Activated naive CD8-positive, alpha-beta T cell treated with anti-CD3 and anti-CD28 coated beads for 36 hours (primary cell): ENCODE results near the gene DNAH8. TPM values are rescaled to one million over a fixed set of nuclear protein-coding genes. Genes with fewer than 3 reads are reported as not detected.
"Not testable (repeated sequence)": the region's sequence is repeated elsewhere in the genome, so short reads cannot be mapped to it uniquely, and the experiment has no call there.

Experiments used
- DNase-seq: peaks from one replicate; pipeline ENCODE4 v3.0.0; 2021
- H3K27ac Mint-ChIP-seq: one replicate; pipeline ENCODE4 v1.8.0; 2022; ENCODE audit warnings: mild to moderate bottlenecking, moderate library complexity, mixed read lengths
- H3K27me3 Mint-ChIP-seq: one replicate; pipeline ENCODE4 v1.8.0; 2022; ENCODE audit warnings: mild to moderate bottlenecking, mixed read lengths
- H3K36me3 Mint-ChIP-seq: one replicate; pipeline ENCODE4 v1.8.0; 2021; ENCODE audit warnings: mild to moderate bottlenecking, mixed read lengths
- H3K4me1 Mint-ChIP-seq: one replicate; pipeline ENCODE4 v1.8.0; 2021; ENCODE audit warnings: mixed read lengths
- H3K4me3 Mint-ChIP-seq: one replicate; pipeline ENCODE4 v1.8.0; 2022; ENCODE audit warnings: mild to moderate bottlenecking, moderate library complexity, mixed read lengths
- H3K9me3 Mint-ChIP-seq: one replicate; pipeline ENCODE4 v1.8.0; 2022; ENCODE audit warnings: mixed read lengths
- total RNA-seq, 2 experiments: library from RNA; stranded (reverse); gene quantifications; one replicate each; pipeline ENCODE4 v1.2.3, GENCODE V29; 2021

Gene DNAH8
- total RNA-seq, 2 experiments from 2014 or later: 0.08 TPM; not detected in 1

DNA sequence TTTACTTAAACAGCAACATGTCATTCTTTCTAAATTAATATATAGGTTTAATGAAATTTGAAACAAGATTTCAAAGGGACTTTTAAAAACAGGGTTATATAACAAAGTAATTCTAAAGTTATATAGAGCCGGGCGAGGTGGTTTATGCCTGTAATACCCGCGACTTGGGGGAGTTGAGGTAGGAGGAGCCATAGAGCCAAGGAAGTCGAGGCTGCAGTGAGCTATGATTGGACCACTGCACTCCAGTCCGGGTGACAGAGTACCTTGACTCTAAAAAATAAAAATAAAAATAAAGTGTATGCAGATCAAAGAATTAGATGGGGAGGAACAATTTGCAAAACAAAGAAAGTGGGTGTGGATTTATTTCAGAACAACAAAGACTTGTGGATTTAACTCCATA is 182.4 kb downstream of the DNAH8 start:
- no peak overlapping the region for H3K27ac Mint-ChIP-seq
- H3K36me3 Mint-ChIP-seq: no peaks in the 10 kb centered on the region
- no peaks in the 10 kb centered on the region for H3K4me1 Mint-ChIP-seq
- no peak overlapping the region for H3K4me3 Mint-ChIP-seq
- no peaks in the 10 kb centered on the region for H3K27me3 Mint-ChIP-seq
- no peak for DNase-seq
- no peaks in the 10 kb centered on the region for H3K9me3 Mint-ChIP-seq

DNA sequence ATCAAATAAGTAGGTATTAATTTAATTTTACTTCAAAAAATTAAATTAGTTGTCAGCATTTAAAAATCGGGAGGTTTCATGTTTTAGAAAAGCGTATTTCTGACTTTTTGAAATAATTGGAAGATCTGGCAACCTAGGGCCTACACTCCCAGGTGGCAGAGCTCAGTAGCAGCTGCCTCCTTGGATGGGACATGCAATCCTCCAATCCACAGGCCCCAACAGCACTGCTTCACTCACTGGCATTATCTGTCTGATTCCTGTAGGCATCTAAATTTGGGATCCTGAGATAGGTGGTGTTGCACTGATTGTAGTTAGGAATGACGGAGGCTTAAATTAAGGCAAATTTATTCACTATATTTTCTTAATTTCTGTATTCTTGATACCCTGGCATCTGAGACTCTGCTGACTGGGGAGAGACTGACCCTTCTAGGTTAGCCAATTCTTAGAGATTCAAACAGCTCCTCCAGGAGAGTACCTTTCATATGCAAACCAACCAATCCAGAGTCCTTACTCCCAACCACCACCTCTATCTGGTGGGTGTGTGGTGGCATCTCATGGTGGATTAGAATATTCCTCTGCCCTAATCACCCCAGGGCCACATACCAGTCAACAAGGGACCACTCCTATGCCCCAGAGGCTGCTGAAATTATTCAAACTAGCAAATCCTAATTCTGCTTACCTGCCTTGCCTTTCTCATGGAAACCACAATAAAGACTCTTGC is 186.9 kb downstream of the DNAH8 start:
- Mint-ChIP-seq H3K27ac (no peak overlapping the region), H3K36me3 (no peaks in the 10 kb centered on the region), H3K4me1 (no peaks in the 10 kb centered on the region), H3K27me3 (peaks cover 3% of the 10 kb centered on the region), H3K9me3 (no peaks in the 10 kb centered on the region), H3K4me3 (no peak overlapping the region)
- DNase-seq: no peak

DNA sequence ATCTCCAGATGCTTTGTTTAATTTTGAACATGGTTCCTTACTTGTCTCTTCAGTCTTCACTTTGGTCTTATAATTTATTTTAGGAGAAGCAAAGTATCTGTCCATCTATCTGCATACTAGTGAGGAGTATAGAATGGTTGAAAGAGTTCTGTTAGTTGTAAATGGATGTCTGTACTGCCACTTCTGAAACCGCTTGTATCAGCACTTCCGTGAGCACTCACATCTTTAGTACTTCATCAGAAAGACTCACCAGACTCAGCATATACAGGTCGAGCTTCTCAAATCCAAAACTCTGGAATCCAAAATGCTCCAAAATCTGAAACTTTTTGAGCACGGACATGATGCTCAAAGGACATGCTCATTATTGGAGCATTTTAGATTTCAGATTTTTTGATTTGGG is 191.5 kb downstream of the DNAH8 start:
- no peak for DNase-seq
- Mint-ChIP-seq H3K36me3 (no peaks in the 10 kb centered on the region), H3K4me1 (no peaks in the 10 kb centered on the region), H3K27ac (no peak overlapping the region), H3K27me3 (peaks cover 3% of the 10 kb centered on the region), H3K4me3 (no peak overlapping the region), H3K9me3 (no peaks in the 10 kb centered on the region)

DNA sequence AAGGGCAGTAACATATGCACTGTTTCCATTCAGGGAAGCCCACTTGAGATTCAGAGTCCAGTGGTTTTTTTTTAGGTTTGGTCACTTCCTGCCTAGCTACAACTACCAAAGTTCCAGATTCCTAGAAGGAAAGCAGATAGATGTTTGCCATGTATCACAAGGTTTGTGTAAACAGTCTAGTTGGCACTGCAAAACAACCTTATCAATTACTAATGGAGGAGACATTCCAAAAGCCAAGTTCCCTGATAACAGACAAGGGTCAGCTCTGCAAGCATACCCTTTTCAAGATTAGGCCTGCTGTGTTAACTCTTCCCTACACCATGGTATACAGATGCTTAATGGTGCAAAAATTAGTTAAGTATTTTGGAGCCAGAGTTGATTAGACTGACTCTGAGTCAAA is 192.2 kb downstream of the DNAH8 start:
- no peak for DNase-seq
- no peak overlapping the region for H3K4me3 Mint-ChIP-seq
- H3K4me1 Mint-ChIP-seq: no peaks in the 10 kb centered on the region
- H3K36me3 Mint-ChIP-seq: no peaks in the 10 kb centered on the region
- no peaks in the 10 kb centered on the region for H3K9me3 Mint-ChIP-seq
- peaks cover 3% of the 10 kb centered on the region for H3K27me3 Mint-ChIP-seq
- no peak overlapping the region for H3K27ac Mint-ChIP-seq

DNA sequence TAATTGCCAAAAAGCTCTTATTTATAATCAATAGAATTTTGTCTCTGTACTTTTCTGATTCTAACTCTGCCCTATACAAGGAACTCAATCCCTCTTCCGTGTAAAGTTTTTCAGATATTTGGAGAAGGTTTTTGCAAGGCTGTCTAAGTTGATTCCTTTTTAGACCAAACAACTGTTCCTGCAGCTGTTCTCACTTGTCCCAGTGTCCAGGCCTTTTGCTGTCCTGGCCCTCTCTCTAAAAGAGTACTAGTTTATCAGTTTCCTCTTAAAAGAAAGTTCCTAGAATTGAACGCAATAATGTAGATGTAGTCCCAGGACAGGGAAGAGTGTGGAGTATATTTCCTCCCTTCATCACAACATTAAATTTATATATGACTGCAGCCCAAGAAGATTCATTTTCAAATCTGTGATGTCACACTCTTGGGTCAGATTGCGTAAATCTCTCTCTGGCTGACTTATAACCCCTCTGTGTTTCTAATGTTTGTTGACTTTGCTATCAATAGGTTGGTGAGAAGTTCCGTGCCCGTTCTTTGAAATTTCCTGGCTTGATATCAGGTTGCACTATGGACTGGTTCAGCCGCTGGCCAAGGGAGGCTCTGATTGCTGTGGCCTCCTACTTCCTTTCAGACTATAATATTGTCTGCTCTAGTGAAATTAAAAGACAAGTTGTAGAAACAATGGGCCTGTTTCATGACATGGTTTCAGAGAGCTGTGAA is 194.1 kb downstream of the DNAH8 start:
- DNase-seq: no peak
- no peaks in the 10 kb centered on the region for H3K36me3 Mint-ChIP-seq
- H3K27ac Mint-ChIP-seq: no peak overlapping the region

DNA sequence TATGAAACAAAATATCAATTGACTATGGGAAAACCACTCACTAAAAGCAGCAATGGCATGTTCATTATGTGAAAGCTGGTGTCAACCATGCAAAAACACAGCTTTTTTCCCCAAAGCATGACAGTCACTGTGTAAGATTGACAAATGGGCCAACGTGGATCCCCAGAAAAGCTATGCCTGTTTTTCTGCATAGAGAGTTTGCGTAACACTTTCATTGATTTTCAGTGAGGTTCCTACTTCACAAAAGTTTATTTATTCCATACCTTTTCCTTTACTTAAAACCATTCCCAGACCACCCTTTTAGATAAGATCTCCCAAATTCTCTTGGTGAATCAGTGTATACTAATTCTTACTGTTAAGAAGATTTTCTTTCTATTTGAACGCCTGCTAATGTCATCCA is 195.1 kb downstream of the DNAH8 start:
- Mint-ChIP-seq H3K27me3 (no peaks in the 10 kb centered on the region), H3K4me1 (no peaks in the 10 kb centered on the region), H3K36me3 (no peaks in the 10 kb centered on the region), H3K27ac (no peak overlapping the region), H3K4me3 (no peak overlapping the region), H3K9me3 (no peaks in the 10 kb centered on the region)
- no peak for DNase-seq

More for the DNA sequence above, 194.1 kb downstream of the DNAH8 start:
- H3K4me3 Mint-ChIP-seq: no peak overlapping the region
- H3K4me1 Mint-ChIP-seq: no peaks in the 10 kb centered on the region
- H3K9me3 Mint-ChIP-seq: no peaks in the 10 kb centered on the region
- H3K27me3 Mint-ChIP-seq: no peaks in the 10 kb centered on the region

DNA sequence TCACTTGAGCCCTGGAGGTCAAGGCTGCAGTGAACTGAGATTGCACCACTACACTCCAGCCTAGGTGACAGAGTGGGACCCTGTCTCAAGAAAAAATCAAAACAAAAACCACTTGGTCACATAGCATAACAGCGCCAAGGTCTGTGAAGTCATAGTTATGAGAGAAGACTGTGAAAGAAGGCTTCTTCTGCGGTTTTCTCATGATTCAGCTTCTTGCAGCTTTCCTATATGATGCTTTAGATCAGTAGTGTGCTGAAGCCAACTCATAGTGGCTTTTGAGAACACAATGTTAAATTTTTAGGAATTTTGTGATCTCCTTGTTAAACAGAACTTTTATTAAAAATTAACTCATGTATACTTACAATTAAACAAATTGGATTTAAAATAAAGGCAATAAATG is 197.3 kb downstream of the DNAH8 start:
- DNase-seq: no peak
- no peak overlapping the region for H3K4me3 Mint-ChIP-seq
- H3K36me3 Mint-ChIP-seq: no peaks in the 10 kb centered on the region
- H3K9me3 Mint-ChIP-seq: no peaks in the 10 kb centered on the region
- H3K27ac Mint-ChIP-seq: no peak overlapping the region
- no peaks in the 10 kb centered on the region for H3K4me1 Mint-ChIP-seq
- no peaks in the 10 kb centered on the region for H3K27me3 Mint-ChIP-seq

DNA sequence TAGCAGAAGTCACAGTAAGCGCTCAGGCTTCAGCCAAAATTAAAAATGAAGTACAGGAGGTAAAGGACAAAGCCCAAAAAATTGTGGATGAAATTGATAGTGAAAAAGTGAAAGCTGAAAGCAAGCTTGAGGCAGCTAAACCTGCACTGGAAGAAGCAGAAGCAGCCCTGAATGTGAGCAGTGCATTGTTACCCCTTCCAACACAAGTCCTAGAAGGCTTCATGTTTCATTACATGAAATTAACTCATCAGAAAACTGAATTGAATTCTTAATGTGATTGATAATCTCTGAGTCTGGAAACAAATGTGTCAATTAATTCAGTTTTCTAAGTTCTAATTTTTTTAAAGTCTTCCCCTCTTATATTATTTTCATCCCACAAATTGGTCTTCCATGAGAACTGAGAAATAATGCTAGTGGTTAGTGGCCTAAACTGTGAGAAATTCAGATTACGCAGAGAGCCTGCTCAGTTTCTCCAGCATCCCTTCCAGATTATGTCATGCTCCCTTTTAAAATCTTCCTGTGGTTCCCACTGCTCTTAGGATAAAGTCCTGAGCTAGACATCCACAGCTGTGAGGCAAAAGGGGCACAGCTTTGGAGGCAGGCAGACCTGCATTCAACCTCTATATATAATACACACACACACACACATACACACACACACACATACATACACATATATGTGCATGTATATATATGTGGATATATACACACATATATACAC is 200.3 kb downstream of the DNAH8 start:
- Mint-ChIP-seq H3K4me1 (no peaks in the 10 kb centered on the region), H3K27ac (no peak overlapping the region), H3K9me3 (no peaks in the 10 kb centered on the region), H3K36me3 (no peaks in the 10 kb centered on the region), H3K4me3 (no peak overlapping the region), H3K27me3 (no peaks in the 10 kb centered on the region)
- DNase-seq: no peak

DNA sequence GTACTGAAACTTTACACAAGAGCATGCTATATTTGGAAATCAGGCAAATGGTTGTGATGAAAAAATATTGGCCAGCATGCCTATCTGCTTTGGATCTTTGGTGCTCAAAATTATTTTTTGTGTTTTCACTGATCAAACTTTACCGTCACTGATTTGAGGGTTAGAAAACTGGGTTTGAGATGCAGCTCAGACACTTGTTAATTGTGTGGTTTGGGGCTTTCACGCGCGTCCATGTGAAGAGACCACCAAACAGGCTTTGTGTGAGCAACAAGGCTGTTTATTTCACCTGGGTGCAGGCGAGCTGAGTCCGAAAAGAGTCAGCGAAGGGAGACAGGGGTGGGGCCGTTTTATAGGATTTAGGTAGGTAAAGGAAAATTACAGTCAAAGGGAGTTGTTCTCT is 206.4 kb downstream of the DNAH8 start:
- H3K27ac Mint-ChIP-seq, H3K27me3 Mint-ChIP-seq, H3K4me1 Mint-ChIP-seq, H3K9me3 Mint-ChIP-seq, H3K36me3 Mint-ChIP-seq, H3K4me3 Mint-ChIP-seq, DNase-seq: not testable (repeated sequence)

DNA sequence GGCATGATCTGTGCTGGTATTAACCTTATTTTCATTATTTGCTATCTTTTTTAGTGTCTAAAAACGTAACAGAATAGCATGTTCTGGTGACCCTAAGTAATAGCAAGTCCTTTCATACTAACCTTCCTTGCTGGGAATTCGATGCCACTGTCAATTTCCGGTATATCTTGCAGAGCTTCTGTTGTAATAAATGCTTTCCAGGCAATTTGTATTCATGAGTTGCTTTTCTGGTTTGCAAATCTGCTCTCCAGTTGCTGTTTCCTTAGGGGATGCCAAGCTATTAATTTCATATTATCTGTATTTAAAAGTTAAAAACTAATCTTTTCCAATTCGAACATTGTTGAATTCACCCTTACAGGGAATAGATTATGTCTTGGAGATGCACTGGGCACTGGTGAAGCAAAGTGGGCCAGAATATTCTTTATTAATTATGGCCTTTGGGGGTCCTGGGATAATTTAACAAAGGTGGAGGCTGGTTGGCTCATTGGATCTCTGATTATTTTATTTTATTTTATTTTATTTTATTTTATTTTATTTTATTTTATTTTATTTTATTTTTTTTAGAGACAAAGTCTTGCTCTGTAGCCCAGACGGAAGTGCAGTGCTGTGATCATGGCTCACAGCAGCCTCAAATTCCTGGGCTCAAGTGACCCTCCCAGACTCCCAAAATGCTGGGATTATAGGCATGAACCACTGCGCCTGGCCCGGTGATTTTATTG is 209.8 kb downstream of the DNAH8 start:
- no peak overlapping the region for H3K27ac Mint-ChIP-seq
- H3K36me3 Mint-ChIP-seq: no peaks in the 10 kb centered on the region
- no peaks in the 10 kb centered on the region for H3K4me1 Mint-ChIP-seq

DNA sequence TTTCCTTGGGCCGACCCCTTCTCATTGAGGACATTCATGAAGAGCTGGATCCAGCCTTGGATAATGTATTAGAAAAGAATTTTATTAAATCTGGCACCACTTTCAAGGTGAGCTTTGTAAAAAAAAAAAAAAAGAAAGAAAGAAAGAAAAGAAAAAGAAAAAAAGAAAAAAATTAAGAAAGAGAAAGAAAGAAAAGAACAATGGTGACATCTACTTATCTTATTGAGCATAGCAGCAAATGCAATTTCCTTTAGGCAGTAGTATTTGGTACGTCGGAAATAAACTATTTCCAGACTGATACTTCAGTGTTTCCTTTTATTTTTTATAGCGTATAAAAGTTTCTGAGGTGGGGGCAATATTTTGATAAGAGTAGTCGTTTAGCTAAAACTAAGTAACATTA is 214.4 kb downstream of the DNAH8 start:
- Mint-ChIP-seq H3K27me3 (peaks cover 7% of the 10 kb centered on the region), H3K4me3 (no peak overlapping the region), H3K4me1 (no peaks in the 10 kb centered on the region), H3K27ac (no peak overlapping the region), H3K9me3 (no peaks in the 10 kb centered on the region), H3K36me3 (no peaks in the 10 kb centered on the region)
- no peak for DNase-seq

More for the DNA sequence above, 209.8 kb downstream of the DNAH8 start:
- no peak overlapping the region for H3K4me3 Mint-ChIP-seq
- DNase-seq: no peak
- no peaks in the 10 kb centered on the region for H3K27me3 Mint-ChIP-seq
- no peaks in the 10 kb centered on the region for H3K9me3 Mint-ChIP-seq

DNA sequence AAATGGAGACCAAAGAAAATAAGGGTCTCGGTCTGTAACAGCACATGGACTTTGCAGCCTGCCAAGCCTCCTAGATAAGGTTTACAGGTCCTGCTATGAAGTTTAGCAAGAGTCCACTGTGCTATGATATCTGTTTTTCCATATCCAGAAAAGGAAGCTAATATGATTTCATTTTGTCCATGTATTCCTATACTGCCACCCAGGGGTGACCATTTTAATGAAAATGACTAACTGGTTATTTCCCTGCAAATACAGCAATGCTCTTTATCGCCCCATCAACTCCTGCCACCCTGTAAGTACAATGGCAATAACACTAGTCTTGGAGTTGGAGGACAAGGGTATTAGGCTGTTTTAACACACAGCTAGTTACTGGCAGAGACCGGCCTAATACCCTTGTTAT is 218.3 kb downstream of the DNAH8 start:
- Mint-ChIP-seq H3K36me3 (no peaks in the 10 kb centered on the region), H3K9me3 (no peaks in the 10 kb centered on the region), H3K27me3 (peaks cover 7% of the 10 kb centered on the region), H3K4me3 (no peak overlapping the region), H3K4me1 (peaks cover 2% of the 10 kb centered on the region), H3K27ac (no peak overlapping the region)
- no peak for DNase-seq

DNA sequence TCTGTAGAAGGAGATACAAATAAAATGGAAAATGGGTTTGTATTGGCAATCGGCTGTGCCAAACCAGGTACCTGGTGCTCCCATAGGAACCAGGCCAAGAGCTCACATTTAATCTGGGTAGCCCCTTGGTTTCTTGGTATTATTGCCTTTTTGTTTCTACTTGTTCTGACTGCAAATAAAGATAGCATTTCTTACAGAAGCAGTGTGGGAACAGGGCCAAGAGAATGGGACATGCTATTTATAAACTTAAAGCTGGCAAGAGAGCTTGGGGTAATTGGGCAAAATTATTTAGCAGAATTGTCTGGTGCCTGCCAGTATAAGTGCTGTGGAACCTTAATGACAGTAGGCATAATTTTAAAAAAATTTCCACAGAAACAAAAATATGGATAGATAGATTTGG is 219.9 kb downstream of the DNAH8 start:
- DNase-seq: no peak
- no peaks in the 10 kb centered on the region for H3K36me3 Mint-ChIP-seq
- no peaks in the 10 kb centered on the region for H3K9me3 Mint-ChIP-seq
- H3K4me3 Mint-ChIP-seq: no peak overlapping the region
- H3K27ac Mint-ChIP-seq: no peak overlapping the region
- H3K4me1 Mint-ChIP-seq: peaks cover 6% of the 10 kb centered on the region
- peaks cover 7% of the 10 kb centered on the region for H3K27me3 Mint-ChIP-seq

DNA sequence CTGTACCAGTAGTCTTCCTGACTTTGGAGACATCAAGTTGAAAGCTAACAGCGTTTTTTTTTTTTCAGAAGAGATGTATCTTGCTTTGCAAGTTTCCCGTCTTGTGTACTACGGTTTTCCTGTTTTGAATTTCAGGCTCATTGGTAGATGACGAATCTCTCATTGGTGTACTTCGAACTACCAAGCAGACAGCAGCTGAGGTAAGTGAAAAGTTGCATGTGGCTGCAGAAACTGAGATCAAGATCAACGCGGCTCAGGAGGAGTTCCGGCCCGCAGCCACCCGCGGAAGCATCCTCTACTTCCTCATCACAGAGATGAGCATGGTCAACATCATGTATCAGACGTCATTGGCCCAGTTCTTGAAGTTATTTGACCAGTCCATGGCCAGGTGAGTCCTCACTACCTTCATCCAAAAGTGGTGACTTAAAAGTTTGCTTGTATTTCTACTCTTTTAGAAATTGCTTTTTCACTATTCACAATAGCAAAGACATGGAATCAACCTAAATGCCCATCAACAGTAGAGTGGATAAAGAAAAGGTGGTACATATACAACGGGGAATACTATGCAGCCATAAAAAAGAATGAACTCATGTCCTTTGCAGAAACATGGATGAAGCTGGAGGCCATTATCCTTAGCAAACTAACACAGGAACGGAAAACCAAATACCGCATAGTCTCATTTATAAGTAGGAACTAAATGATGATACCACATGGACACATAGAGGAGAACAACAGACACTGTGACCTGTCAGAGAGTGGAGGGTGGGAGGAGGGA is 222.9 kb downstream of the DNAH8 start:
- H3K27me3 Mint-ChIP-seq: no peaks in the 10 kb centered on the region
- no peaks in the 10 kb centered on the region for H3K9me3 Mint-ChIP-seq
- H3K27ac Mint-ChIP-seq: no peak overlapping the region
- H3K4me3 Mint-ChIP-seq: no peak overlapping the region
- H3K4me1 Mint-ChIP-seq: peaks cover 6% of the 10 kb centered on the region
- DNase-seq: no peak
- H3K36me3 Mint-ChIP-seq: no peaks in the 10 kb centered on the region
